ENCODE measurements around the gene UBE2S.
A peak's percentile ranks its signal among the peaks of the same experiment; 100 is the strongest.

UBE2S gene

GRCh38 chr19:55387736-55388497 lies 19.7 kb downstream of the UBE2S start:
- Histone ChIP-seq H3K79me2 (ENCODE audit: insufficient read depth, low read length) (peaks cover 21% of the 10 kb centered on the region), H3K9ac (ENCODE audit: low read length) (peak overlapping the region; percentile 98), H3K9me2 (replicated peaks; ENCODE audit: insufficient read depth, low read length) (no peaks in the 10 kb centered on the region), H2AFZ (ENCODE audit: low read depth, low read length, severe bottlenecking) (no peak overlapping the region), H3F3A (ENCODE audit: insufficient read depth) (peaks cover 56% of the 10 kb centered on the region), H3K4me2 (ENCODE audit: low read depth, low read length, poor library complexity, severe bottlenecking) (peak overlapping the region; percentile 92), H3K27ac (ENCODE audit: low read depth, low read length) (no peak overlapping the region), H3K36me3 (ENCODE audit: low read length) (peaks cover 31% of the 10 kb centered on the region), H4K20me1 (ENCODE audit: low read depth, low read length) (peaks cover 26% of the 10 kb centered on the region), H3K9me3 (ENCODE audit: insufficient read depth, low read length) (no peaks in the 10 kb centered on the region), H3K27me3 (ENCODE audit: low read length) (no peaks in the 10 kb centered on the region), H3K4me3 (ENCODE audit: insufficient read depth, low read length, poor library complexity, severe bottlenecking) (peak overlapping the region; percentile 90)
- no peak for TF ChIP-seq CTCF (IDR thresholded peaks at IDR 0.05; ENCODE audit: insufficient read depth, low read length, poor library complexity, severe bottlenecking)
- TF ChIP-seq EZH2phosphoT487 (conservative IDR thresholded peaks at IDR 0.05; ENCODE audit: low read length) = no peak

- no peaks in the 10 kb centered on the region for H3K27me3 ChIP-seq (ENCODE audit: low read length)
- TF ChIP-seq CTCF (IDR thresholded peaks at IDR 0.05; ENCODE audit: insufficient read depth, low read length, poor library complexity, severe bottlenecking) (no peak), EZH2phosphoT487 (conservative IDR thresholded peaks at IDR 0.05; ENCODE audit: low read length) (no peak)
- H4K20me1 ChIP-seq (ENCODE audit: low read depth, low read length) = peaks cover 26% of the 10 kb centered on the region
- no peaks in the 10 kb centered on the region for H3K9me2 ChIP-seq (replicated peaks; ENCODE audit: insufficient read depth, low read length)
- peaks cover 31% of the 10 kb centered on the region for H3K36me3 ChIP-seq (ENCODE audit: low read length)
- peaks cover 21% of the 10 kb centered on the region for H3K79me2 ChIP-seq (ENCODE audit: insufficient read depth, low read length)
- peak overlapping the region; percentile 92 for H3K4me2 ChIP-seq (ENCODE audit: low read depth, low read length, poor library complexity, severe bottlenecking)
- no peaks in the 10 kb centered on the region for H3K9me3 ChIP-seq (ENCODE audit: insufficient read depth, low read length)
- H2AFZ ChIP-seq (ENCODE audit: low read depth, low read length, severe bottlenecking) = no peak overlapping the region
- peak overlapping the region; percentile 98 for H3K9ac ChIP-seq (ENCODE audit: low read length)
- H3K27ac ChIP-seq (ENCODE audit: low read depth, low read length) = peak overlapping the region; percentile 60
- peak overlapping the region; percentile 90 for H3K4me3 ChIP-seq (ENCODE audit: insufficient read depth, low read length, poor library complexity, severe bottlenecking)
- H3F3A ChIP-seq (ENCODE audit: insufficient read depth) = peaks cover 49% of the 10 kb centered on the region
These were observed 21.1 kb downstream of the UBE2S start for GRCh38 chr19:55386493-55386971.

GRCh38 chr19:55385724-55386492 lies 21.7 kb downstream of the UBE2S start, which contains the start of gene RPL28:
TSS of gene RPL28 (plus strand) at chr19:55385932. CDS start at chr19:55386358, 426 bp downstream.
- peak within 1 kb of the TSS; percentile 92 for H3K4me2 ChIP-seq (ENCODE audit: low read depth, low read length, poor library complexity, severe bottlenecking)
- H3K27me3 ChIP-seq (ENCODE audit: low read length) = no peaks in the 10 kb centered on the region
- peak within 1 kb of the TSS; percentile 82 for H2AFZ ChIP-seq (ENCODE audit: low read depth, low read length, severe bottlenecking)
- H3K79me2 ChIP-seq (ENCODE audit: insufficient read depth, low read length) = peaks cover 21% of the 10 kb centered on the region
- peak within 1 kb of the TSS; percentile 85 for H3K27ac ChIP-seq (ENCODE audit: low read depth, low read length)
- peaks cover 26% of the 10 kb centered on the region for H4K20me1 ChIP-seq (ENCODE audit: low read depth, low read length)
- H3K9me3 ChIP-seq (ENCODE audit: insufficient read depth, low read length) = no peaks in the 10 kb centered on the region
- H3F3A ChIP-seq (ENCODE audit: insufficient read depth) = peaks cover 43% of the 10 kb centered on the region
- peak within 1 kb of the TSS; percentile 90 for H3K4me3 ChIP-seq (ENCODE audit: insufficient read depth, low read length, poor library complexity, severe bottlenecking)
- H3K36me3 ChIP-seq (ENCODE audit: low read length) = peaks cover 31% of the 10 kb centered on the region
- H3K9me2 ChIP-seq (replicated peaks; ENCODE audit: insufficient read depth, low read length) = no peaks in the 10 kb centered on the region
- TF ChIP-seq CTCF (IDR thresholded peaks at IDR 0.05; ENCODE audit: insufficient read depth, low read length, poor library complexity, severe bottlenecking) (no peak), EZH2phosphoT487 (conservative IDR thresholded peaks at IDR 0.05; ENCODE audit: low read length) (no peak)
- peak within 1 kb of the TSS; percentile 98 for H3K9ac ChIP-seq (ENCODE audit: low read length)
